ENCODE results near the gene YWHAB. TPM values are rescaled to one million over a fixed set of nuclear protein-coding genes. Genes with fewer than 3 reads are reported as not detected.

Gene YWHAB
- total RNA-seq, 2 experiments from 2014 or later: 206 to 209 TPM

- DNase-seq: peak; percentile 85
- H3K27me3 Mint-ChIP-seq: no peaks in the 10 kb centered on the region
- peak within 1 kb of the TSS; percentile 70 for H3K27ac Mint-ChIP-seq
- peaks cover 26% of the 10 kb centered on the region for H3K36me3 Mint-ChIP-seq
- peak within 1 kb of the TSS; percentile 89 for H3K4me3 Mint-ChIP-seq
- peaks cover 32% of the 10 kb centered on the region for H3K4me1 Mint-ChIP-seq
- POLR2A ChIA-PET: interaction anchor here (0.6 to 1.5 kb wide), 9 partner anchors 10 to 61 kb away, joined by 3 to 8 read pairs (median 3); partner anchors contain the start of gene YWHAB
- ATAC-seq (ENCODE audit: low read depth): peak; percentile 97
- H3K9me3 Mint-ChIP-seq: no peaks in the 10 kb centered on the region
Measured at GRCh38 chr20:44909872-44910689, 24.6 kb downstream of the YWHAB start, which contains the start of gene PABPC1L. TSS of gene PABPC1L (plus strand) at chr20:44910060. CDS start at chr20:44910144, 84 bp downstream.

GRCh38 chr20:44910690-44911262 lies 25.3 kb downstream of the YWHAB start:
- Mint-ChIP-seq H3K4me3 (peak overlapping the region; percentile 89), H3K27me3 (no peaks in the 10 kb centered on the region), H3K4me1 (peaks cover 36% of the 10 kb centered on the region), H3K9me3 (no peaks in the 10 kb centered on the region), H3K27ac (peak overlapping the region; percentile 63), H3K36me3 (peaks cover 23% of the 10 kb centered on the region)
- ATAC-seq (ENCODE audit: low read depth) (no peak), DNase-seq (no peak)
- POLR2A ChIA-PET: interaction anchor here (0.7 to 1.0 kb wide), 2 partner anchors 11 to 25 kb away, joined by 3 to 4 read pairs; partner anchors contain the start of gene YWHAB

- DNase-seq (peak; percentile 71), ATAC-seq (ENCODE audit: low read depth) (no peak)
- no peaks in the 10 kb centered on the region for H3K27me3 Mint-ChIP-seq
- H3K9me3 Mint-ChIP-seq: no peaks in the 10 kb centered on the region
- peaks cover 17% of the 10 kb centered on the region for H3K36me3 Mint-ChIP-seq
- H3K4me3 Mint-ChIP-seq: peak overlapping the region; percentile 61
- POLR2A ChIA-PET: interaction anchor here (0.7 to 1.0 kb wide), 2 partner anchors 11 to 26 kb away, joined by 3 to 4 read pairs; partner anchors contain the start of gene YWHAB
- H3K4me1 Mint-ChIP-seq: peaks cover 33% of the 10 kb centered on the region
- H3K27ac Mint-ChIP-seq: peak overlapping the region; percentile 48
Measured at GRCh38 chr20:44911264-44911921, 25.9 kb downstream of the YWHAB start.

GRCh38 chr20:44912189-44912588 lies 26.7 kb downstream of the YWHAB start:
- Mint-ChIP-seq H3K4me1 (peaks cover 33% of the 10 kb centered on the region), H3K27ac (no peak overlapping the region), H3K36me3 (peaks cover 22% of the 10 kb centered on the region), H3K27me3 (no peaks in the 10 kb centered on the region), H3K9me3 (no peaks in the 10 kb centered on the region), H3K4me3 (no peak overlapping the region)
- DNase-seq (no peak), ATAC-seq (ENCODE audit: low read depth) (no peak)
- POLR2A ChIA-PET: no interaction called here

GRCh38 chr20:44914924-44915323 lies 29.4 kb downstream of the YWHAB start:
- Mint-ChIP-seq H3K27ac (peak overlapping the region; percentile 78), H3K4me3 (peak overlapping the region; percentile 11), H3K27me3 (no peaks in the 10 kb centered on the region), H3K4me1 (peaks cover 24% of the 10 kb centered on the region), H3K9me3 (no peaks in the 10 kb centered on the region), H3K36me3 (peaks cover 18% of the 10 kb centered on the region)
- POLR2A ChIA-PET: no interaction called here
- DNase-seq (no peak), ATAC-seq (ENCODE audit: low read depth) (peak; percentile 75)

GRCh38 chr20:44916586-44916985 lies 31.1 kb downstream of the YWHAB start:
- no peak overlapping the region for H3K27ac Mint-ChIP-seq
- H3K27me3 Mint-ChIP-seq: no peaks in the 10 kb centered on the region
- no peaks in the 10 kb centered on the region for H3K9me3 Mint-ChIP-seq
- peaks cover 17% of the 10 kb centered on the region for H3K4me1 Mint-ChIP-seq
- ATAC-seq (ENCODE audit: low read depth) (no peak), DNase-seq (no peak)
- POLR2A ChIA-PET: interaction anchor here (2.4 kb wide), 1 partner anchor 54 kb away, joined by 5 read pairs; no protein-coding TSS in a partner anchor
- H3K36me3 Mint-ChIP-seq: peaks cover 18% of the 10 kb centered on the region
- no peak overlapping the region for H3K4me3 Mint-ChIP-seq

GRCh38 chr20:44917399-44917798 lies 31.9 kb downstream of the YWHAB start:
- peaks cover 18% of the 10 kb centered on the region for H3K36me3 Mint-ChIP-seq
- no peaks in the 10 kb centered on the region for H3K9me3 Mint-ChIP-seq
- POLR2A ChIA-PET: interaction anchor here (1.1 to 2.4 kb wide), 2 partner anchors 14 to 53 kb away, joined by 3 to 5 read pairs; no protein-coding TSS in a partner anchor
- no peaks in the 10 kb centered on the region for H3K27me3 Mint-ChIP-seq
- no peak overlapping the region for H3K27ac Mint-ChIP-seq
- no peak overlapping the region for H3K4me3 Mint-ChIP-seq
- DNase-seq: no peak
- H3K4me1 Mint-ChIP-seq: peaks cover 15% of the 10 kb centered on the region
- no peak for ATAC-seq (ENCODE audit: low read depth)

GRCh38 chr20:44918342-44918741 lies 32.8 kb downstream of the YWHAB start:
- Mint-ChIP-seq H3K27ac (no peak overlapping the region), H3K4me3 (no peak overlapping the region)

GRCh38 chr20:44918761-44919160 lies 33.3 kb downstream of the YWHAB start:
- no peak for DNase-seq
- Mint-ChIP-seq H3K4me1 (peaks cover 12% of the 10 kb centered on the region), H3K27me3 (no peaks in the 10 kb centered on the region), H3K4me3 (no peak overlapping the region), H3K36me3 (peaks cover 9% of the 10 kb centered on the region), H3K9me3 (no peaks in the 10 kb centered on the region), H3K27ac (no peak overlapping the region)
- ATAC-seq (ENCODE audit: low read depth): no peak
- POLR2A ChIA-PET: no interaction called here

More at GRCh38 chr20:44918342-44918741, 32.8 kb downstream of the YWHAB start:
- no peaks in the 10 kb centered on the region for H3K9me3 Mint-ChIP-seq
- ATAC-seq (ENCODE audit: low read depth): no peak
- H3K27me3 Mint-ChIP-seq: no peaks in the 10 kb centered on the region
- DNase-seq: no peak
- POLR2A ChIA-PET: interaction anchor here (2.4 kb wide), 1 partner anchor 52 kb away, joined by 5 read pairs; no protein-coding TSS in a partner anchor
- H3K4me1 Mint-ChIP-seq: peaks cover 15% of the 10 kb centered on the region
- peaks cover 12% of the 10 kb centered on the region for H3K36me3 Mint-ChIP-seq

- H3K4me3 Mint-ChIP-seq: no peak overlapping the region
- POLR2A ChIA-PET: no interaction called here
- DNase-seq: no peak
- H3K27me3 Mint-ChIP-seq: no peaks in the 10 kb centered on the region
- peaks cover 14% of the 10 kb centered on the region for H3K36me3 Mint-ChIP-seq
- H3K9me3 Mint-ChIP-seq: no peaks in the 10 kb centered on the region
- H3K27ac Mint-ChIP-seq: no peak overlapping the region
- ATAC-seq (ENCODE audit: low read depth): no peak
- peaks cover 3% of the 10 kb centered on the region for H3K4me1 Mint-ChIP-seq
Measured at GRCh38 chr20:44921447-44921846, 35.9 kb downstream of the YWHAB start.

- ATAC-seq (ENCODE audit: low read depth) (no peak), DNase-seq (no peak)
- H3K4me3 Mint-ChIP-seq: no peak overlapping the region
- H3K36me3 Mint-ChIP-seq: peaks cover 8% of the 10 kb centered on the region
- POLR2A ChIA-PET: no interaction called here
- H3K9me3 Mint-ChIP-seq: no peaks in the 10 kb centered on the region
- no peak overlapping the region for H3K27ac Mint-ChIP-seq
- H3K4me1 Mint-ChIP-seq: peaks cover 3% of the 10 kb centered on the region
- H3K27me3 Mint-ChIP-seq: no peaks in the 10 kb centered on the region
Measured at GRCh38 chr20:44924541-44924940, 39.0 kb downstream of the YWHAB start.

- H3K4me1 Mint-ChIP-seq: peaks cover 3% of the 10 kb centered on the region
- H3K27ac Mint-ChIP-seq: no peak overlapping the region
- no peak for ATAC-seq (ENCODE audit: low read depth)
- no peaks in the 10 kb centered on the region for H3K27me3 Mint-ChIP-seq
- POLR2A ChIA-PET: no interaction called here
- H3K4me3 Mint-ChIP-seq: no peak overlapping the region
- peaks cover 12% of the 10 kb centered on the region for H3K36me3 Mint-ChIP-seq
- no peaks in the 10 kb centered on the region for H3K9me3 Mint-ChIP-seq
- DNase-seq: no peak
Measured at GRCh38 chr20:44928595-44928994, 43.1 kb downstream of the YWHAB start.

GRCh38 chr20:44930517-44931168 lies 45.1 kb downstream of the YWHAB start:
- peaks cover 8% of the 10 kb centered on the region for H3K36me3 Mint-ChIP-seq
- no peak for ATAC-seq (ENCODE audit: low read depth)
- H3K4me1 Mint-ChIP-seq: no peaks in the 10 kb centered on the region
- no peak overlapping the region for H3K4me3 Mint-ChIP-seq
- H3K27ac Mint-ChIP-seq: no peak overlapping the region
- H3K27me3 Mint-ChIP-seq: no peaks in the 10 kb centered on the region
- no peak for DNase-seq
- H3K9me3 Mint-ChIP-seq: no peaks in the 10 kb centered on the region
- POLR2A ChIA-PET: no interaction called here

Data from activated naive CD8-positive, alpha-beta T cell treated with anti-CD3 and anti-CD28 coated beads, Interleukin-2, amount 10 ng/mL, durations not matched to agents 7 days and 5 days (primary cell).